ENCODE results near the gene LONP2. TPM values are rescaled to one million over a fixed set of nuclear protein-coding genes. Genes with fewer than 3 reads are reported as not detected.
A peak's percentile ranks its signal among the peaks of the same experiment; 100 is the strongest.

The LONP2 gene
- total and polyA plus RNA-seq, 2 of the 13 experiments (the other 11 are each of a cell fraction or from before 2014, with no cell fraction given), result 39.2 to 63.3 TPM

DNA sequence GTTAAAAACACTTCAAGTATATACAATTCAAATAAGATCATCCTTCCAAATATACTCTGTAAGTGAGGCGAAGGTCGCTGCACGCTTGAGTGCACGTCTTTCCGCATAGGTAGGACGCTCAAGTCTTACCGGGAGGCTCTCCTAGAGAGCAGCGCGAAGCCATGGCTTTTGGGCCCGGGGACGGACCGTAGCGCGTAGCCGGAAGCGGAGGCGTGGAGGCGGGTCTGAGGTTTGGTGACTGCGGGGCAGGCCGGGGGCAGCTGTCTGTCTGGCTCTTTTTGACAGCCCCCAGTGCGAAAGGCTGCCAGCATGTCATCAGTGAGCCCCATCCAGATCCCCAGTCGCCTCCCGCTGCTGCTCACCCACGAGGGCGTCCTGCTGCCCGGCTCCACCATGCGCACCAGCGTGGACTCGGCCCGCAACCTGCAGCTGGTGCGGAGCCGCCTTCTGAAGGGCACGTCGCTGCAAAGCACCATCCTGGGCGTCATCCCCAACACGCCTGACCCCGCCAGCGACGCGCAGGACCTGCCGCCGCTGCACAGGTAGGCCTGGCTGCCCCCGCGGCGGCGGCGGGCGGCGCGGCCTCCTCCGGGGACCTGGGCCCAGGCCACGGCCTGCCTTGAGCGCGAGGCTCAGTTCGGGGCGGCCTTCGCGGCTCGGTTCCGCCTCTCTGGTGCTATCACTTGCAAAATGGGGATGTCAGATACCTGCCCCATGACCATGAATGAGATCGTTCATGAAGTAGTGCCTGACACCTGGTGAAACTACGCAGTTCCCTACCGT lies at the start of gene LONP2 (continued):
- TF ChIP-seq, protein P1, sequence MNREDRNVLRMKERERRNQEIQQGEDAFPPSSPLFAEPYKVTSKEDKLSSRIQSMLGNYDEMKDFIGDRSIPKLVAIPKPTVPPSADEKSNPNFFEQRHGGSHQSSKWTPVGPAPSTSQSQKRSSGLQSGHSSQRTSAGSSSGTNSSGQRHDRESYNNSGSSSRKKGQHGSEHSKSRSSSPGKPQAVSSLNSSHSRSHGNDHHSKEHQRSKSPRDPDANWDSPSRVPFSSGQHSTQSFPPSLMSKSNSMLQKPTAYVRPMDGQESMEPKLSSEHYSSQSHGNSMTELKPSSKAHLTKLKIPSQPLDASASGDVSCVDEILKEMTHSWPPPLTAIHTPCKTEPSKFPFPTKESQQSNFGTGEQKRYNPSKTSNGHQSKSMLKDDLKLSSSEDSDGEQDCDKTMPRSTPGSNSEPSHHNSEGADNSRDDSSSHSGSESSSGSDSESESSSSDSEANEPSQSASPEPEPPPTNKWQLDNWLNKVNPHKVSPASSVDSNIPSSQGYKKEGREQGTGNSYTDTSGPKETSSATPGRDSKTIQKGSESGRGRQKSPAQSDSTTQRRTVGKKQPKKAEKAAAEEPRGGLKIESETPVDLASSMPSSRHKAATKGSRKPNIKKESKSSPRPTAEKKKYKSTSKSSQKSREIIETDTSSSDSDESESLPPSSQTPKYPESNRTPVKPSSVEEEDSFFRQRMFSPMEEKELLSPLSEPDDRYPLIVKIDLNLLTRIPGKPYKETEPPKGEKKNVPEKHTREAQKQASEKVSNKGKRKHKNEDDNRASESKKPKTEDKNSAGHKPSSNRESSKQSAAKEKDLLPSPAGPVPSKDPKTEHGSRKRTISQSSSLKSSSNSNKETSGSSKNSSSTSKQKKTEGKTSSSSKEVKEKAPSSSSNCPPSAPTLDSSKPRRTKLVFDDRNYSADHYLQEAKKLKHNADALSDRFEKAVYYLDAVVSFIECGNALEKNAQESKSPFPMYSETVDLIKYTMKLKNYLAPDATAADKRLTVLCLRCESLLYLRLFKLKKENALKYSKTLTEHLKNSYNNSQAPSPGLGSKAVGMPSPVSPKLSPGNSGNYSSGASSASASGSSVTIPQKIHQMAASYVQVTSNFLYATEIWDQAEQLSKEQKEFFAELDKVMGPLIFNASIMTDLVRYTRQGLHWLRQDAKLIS (CRISPR knock-in tag; IDR thresholded peaks at IDR 0.05), result peak; percentile 63; the same call in 1 of the 2 replicates
- TF ChIP-seq, protein P2, sequence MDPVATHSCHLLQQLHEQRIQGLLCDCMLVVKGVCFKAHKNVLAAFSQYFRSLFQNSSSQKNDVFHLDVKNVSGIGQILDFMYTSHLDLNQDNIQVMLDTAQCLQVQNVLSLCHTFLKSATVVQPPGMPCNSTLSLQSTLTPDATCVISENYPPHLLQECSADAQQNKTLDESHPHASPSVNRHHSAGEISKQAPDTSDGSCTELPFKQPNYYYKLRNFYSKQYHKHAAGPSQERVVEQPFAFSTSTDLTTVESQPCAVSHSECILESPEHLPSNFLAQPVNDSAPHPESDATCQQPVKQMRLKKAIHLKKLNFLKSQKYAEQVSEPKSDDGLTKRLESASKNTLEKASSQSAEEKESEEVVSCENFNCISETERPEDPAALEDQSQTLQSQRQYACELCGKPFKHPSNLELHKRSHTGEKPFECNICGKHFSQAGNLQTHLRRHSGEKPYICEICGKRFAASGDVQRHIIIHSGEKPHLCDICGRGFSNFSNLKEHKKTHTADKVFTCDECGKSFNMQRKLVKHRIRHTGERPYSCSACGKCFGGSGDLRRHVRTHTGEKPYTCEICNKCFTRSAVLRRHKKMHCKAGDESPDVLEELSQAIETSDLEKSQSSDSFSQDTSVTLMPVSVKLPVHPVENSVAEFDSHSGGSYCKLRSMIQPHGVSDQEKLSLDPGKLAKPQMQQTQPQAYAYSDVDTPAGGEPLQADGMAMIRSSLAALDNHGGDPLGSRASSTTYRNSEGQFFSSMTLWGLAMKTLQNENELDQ (CRISPR knock-in tag; IDR thresholded peaks at IDR 0.05; ENCODE audit: borderline replicate concordance), result no peak
- TF ChIP-seq MEF2D (CRISPR knock-in tag; IDR thresholded peaks at IDR 0.05), result peak; percentile 47
- no peak for TF ChIP-seq TCF12 (IDR thresholded peaks at IDR 0.05)
- no peak for TF ChIP-seq TCF12 (CRISPR knock-in tag; IDR thresholded peaks at IDR 0.05)
- TF ChIP-seq ZFP62 (CRISPR knock-in tag; IDR thresholded peaks at IDR 0.05), result 0 out of 2 replicates have a peak, but pooled peaks have one; percentile 16
- TF ChIP-seq SMARCC2 (IDR thresholded peaks at IDR 0.05), result no peak
- no peak for TF ChIP-seq TEAD2 (CRISPR knock-in tag; IDR thresholded peaks at IDR 0.05)
- no peak; the same call in 1 of the 2 replicates for TF ChIP-seq ADNP (CRISPR knock-in tag; IDR thresholded peaks at IDR 0.05)
- TF ChIP-seq SMAD1 (CRISPR knock-in tag; IDR thresholded peaks at IDR 0.05; ENCODE audit: borderline replicate concordance, low read depth), result peak; percentile 79; the same call in 1 of the 2 replicates
- peak; percentile 78 for TF ChIP-seq CBX1 (IDR thresholded peaks at IDR 0.05; ENCODE audit: low read depth)
- TF ChIP-seq, protein P3, sequence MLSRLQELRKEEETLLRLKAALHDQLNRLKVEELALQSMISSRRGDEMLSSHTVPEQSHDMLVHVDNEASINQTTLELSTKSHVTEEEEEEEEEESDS (CRISPR knock-in tag; IDR thresholded peaks at IDR 0.05; ENCODE audit: borderline replicate concordance), result no peak
- TF ChIP-seq, protein P4, sequence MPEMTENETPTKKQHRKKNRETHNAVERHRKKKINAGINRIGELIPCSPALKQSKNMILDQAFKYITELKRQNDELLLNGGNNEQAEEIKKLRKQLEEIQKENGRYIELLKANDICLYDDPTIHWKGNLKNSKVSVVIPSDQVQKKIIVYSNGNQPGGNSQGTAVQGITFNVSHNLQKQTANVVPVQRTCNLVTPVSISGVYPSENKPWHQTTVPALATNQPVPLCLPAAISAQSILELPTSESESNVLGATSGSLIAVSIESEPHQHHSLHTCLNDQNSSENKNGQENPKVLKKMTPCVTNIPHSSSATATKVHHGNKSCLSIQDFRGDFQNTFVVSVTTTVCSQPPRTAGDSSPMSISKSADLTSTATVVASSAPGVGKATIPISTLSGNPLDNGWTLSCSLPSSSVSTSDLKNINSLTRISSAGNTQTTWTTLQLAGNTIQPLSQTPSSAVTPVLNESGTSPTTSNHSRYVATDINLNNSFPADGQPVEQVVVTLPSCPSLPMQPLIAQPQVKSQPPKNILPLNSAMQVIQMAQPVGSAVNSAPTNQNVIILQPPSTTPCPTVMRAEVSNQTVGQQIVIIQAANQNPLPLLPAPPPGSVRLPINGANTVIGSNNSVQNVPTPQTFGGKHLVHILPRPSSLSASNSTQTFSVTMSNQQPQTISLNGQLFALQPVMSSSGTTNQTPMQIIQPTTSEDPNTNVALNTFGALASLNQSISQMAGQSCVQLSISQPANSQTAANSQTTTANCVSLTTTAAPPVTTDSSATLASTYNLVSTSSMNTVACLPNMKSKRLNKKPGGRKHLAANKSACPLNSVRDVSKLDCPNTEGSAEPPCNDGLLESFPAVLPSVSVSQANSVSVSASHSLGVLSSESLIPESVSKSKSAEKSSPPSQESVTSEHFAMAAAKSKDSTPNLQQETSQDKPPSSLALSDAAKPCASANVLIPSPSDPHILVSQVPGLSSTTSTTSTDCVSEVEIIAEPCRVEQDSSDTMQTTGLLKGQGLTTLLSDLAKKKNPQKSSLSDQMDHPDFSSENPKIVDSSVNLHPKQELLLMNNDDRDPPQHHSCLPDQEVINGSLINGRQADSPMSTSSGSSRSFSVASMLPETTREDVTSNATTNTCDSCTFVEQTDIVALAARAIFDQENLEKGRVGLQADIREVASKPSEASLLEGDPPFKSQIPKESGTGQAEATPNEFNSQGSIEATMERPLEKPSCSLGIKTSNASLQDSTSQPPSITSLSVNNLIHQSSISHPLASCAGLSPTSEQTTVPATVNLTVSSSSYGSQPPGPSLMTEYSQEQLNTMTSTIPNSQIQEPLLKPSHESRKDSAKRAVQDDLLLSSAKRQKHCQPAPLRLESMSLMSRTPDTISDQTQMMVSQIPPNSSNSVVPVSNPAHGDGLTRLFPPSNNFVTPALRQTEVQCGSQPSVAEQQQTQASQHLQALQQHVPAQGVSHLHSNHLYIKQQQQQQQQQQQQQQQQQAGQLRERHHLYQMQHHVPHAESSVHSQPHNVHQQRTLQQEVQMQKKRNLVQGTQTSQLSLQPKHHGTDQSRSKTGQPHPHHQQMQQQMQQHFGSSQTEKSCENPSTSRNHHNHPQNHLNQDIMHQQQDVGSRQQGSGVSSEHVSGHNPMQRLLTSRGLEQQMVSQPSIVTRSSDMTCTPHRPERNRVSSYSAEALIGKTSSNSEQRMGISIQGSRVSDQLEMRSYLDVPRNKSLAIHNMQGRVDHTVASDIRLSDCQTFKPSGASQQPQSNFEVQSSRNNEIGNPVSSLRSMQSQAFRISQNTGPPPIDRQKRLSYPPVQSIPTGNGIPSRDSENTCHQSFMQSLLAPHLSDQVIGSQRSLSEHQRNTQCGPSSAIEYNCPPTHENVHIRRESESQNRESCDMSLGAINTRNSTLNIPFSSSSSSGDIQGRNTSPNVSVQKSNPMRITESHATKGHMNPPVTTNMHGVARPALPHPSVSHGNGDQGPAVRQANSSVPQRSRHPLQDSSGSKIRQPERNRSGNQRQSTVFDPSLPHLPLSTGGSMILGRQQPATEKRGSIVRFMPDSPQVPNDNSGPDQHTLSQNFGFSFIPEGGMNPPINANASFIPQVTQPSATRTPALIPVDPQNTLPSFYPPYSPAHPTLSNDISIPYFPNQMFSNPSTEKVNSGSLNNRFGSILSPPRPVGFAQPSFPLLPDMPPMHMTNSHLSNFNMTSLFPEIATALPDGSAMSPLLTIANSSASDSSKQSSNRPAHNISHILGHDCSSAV (CRISPR knock-in tag; IDR thresholded peaks at IDR 0.05; ENCODE audit: borderline replicate concordance), result 0 out of 2 replicates have a peak, but pooled peaks have one; percentile 61
- peak; percentile 87 for TF ChIP-seq HOXD1 (CRISPR knock-in tag; IDR thresholded peaks at IDR 0.05)
